ENCODE data around the gene SCN8A.

GRCh38 chr12:51687177-51687576 is 96.1 kb downstream of the SCN8A start:
- TF ChIP-seq POLR2A (IDR thresholded peaks at IDR 0.05) (no peak), CTCF (IDR thresholded peaks at IDR 0.05) (no peak)

All from prostate gland (tissue), 2 donors.